ENCODE results near the gene ARL8B.

- TF ChIP-seq CTCF (IDR thresholded peaks at IDR 0.05) = no peak
- TF ChIP-seq EZH2phosphoT487 (IDR thresholded peaks at IDR 0.05) = no peak
Observed at GRCh38 chr3:5166846-5167245, 44.8 kb downstream of the ARL8B start.
